ENCODE measurements around the gene TRIM71. TPM values are rescaled to one million over a fixed set of nuclear protein-coding genes. Genes with fewer than 3 reads are reported as not detected.

The TRIM71 gene
- total RNA-seq, 1 donor from 2014 or later = 17.2 TPM

- no peak for FAIRE-seq
- H3K4me1 Mint-ChIP-seq (ENCODE audit: low read depth, unreplicated experiment) = peaks cover 41% of the 10 kb centered on the region
- H3K27me3 Mint-ChIP-seq (ENCODE audit: low read depth, unreplicated experiment) = no peaks in the 10 kb centered on the region
Measured at GRCh38 chr3:32835049-32835371, 17.2 kb downstream of the TRIM71 start.

DNA sequence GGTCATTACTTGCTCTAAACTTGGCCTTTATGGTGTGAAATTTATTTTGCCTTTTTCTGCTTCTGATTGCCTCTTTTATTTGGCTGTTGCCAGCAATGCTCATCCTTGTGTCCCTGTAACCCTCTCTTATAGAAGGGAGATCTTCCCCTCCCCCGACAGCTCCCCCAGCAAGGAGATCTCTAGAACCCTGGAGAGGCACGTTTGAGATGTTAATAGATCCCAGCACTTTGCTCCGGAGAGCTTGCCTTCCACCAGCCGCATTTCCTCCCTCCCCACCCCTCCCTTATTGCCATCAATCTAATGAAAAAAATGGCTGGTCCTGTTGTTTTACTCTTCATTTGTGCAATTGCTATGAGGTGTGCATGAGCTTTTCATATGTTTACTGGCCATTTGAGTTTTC, 18.2 kb downstream of the TRIM71 start:
- Histone ChIP-seq H3K4me1 (ENCODE audit: insufficient read depth, low read length) (no peaks in the 10 kb centered on the region), H3K9me3 (ENCODE audit: insufficient read depth, low read depth, low read length) (no peaks in the 10 kb centered on the region), H4K20me1 (ENCODE audit: insufficient read depth, low read length) (no peaks in the 10 kb centered on the region), H2AFZ (ENCODE audit: low read depth, low read length) (no peak overlapping the region), H3K27ac (ENCODE audit: low read depth, low read length) (no peak overlapping the region), H3K9ac (ENCODE audit: low read length) (no peak overlapping the region), H3K27me3 (ENCODE audit: insufficient read depth, low read length) (peaks cover 26% of the 10 kb centered on the region), H3K4me2 (ENCODE audit: low read length) (no peak overlapping the region), H3K4me3 (ENCODE audit: insufficient read depth, low read depth, low read length) (no peak overlapping the region), H3K36me3 (ENCODE audit: insufficient read depth, low read length) (no peaks in the 10 kb centered on the region), H3K79me2 (ENCODE audit: insufficient read depth, low read length) (no peaks in the 10 kb centered on the region)
- H3K4me1 Mint-ChIP-seq (ENCODE audit: low read depth, unreplicated experiment) = peaks cover 50% of the 10 kb centered on the region
- H3K27ac Mint-ChIP-seq (ENCODE audit: unreplicated experiment) = peak overlapping the region; percentile 45
- no peaks in the 10 kb centered on the region for H3K36me3 Mint-ChIP-seq (ENCODE audit: low read depth, unreplicated experiment)
- DNase-seq (ENCODE audit: low read depth) (no peak), FAIRE-seq (no peak)
- no peaks in the 10 kb centered on the region for H3K27me3 Mint-ChIP-seq (ENCODE audit: low read depth, unreplicated experiment)
- H3K9me3 Mint-ChIP-seq (ENCODE audit: unreplicated experiment) = no peaks in the 10 kb centered on the region
- no peak overlapping the region for H3K4me3 Mint-ChIP-seq (ENCODE audit: unreplicated experiment)
- no peak for TF ChIP-seq EZH2 (IDR thresholded peaks at IDR 0.05; ENCODE audit: insufficient read depth, low read length)
- no peak for TF ChIP-seq CTCF (IDR thresholded peaks at IDR 0.05; ENCODE audit: insufficient read depth, low read depth, low read length)

More at GRCh38 chr3:32835049-32835371, 17.2 kb downstream of the TRIM71 start:
- DNase-seq (ENCODE audit: low read depth) = no peak
- TF ChIP-seq EZH2 (IDR thresholded peaks at IDR 0.05; ENCODE audit: insufficient read depth, low read length) = no peak
- TF ChIP-seq CTCF (IDR thresholded peaks at IDR 0.05; ENCODE audit: insufficient read depth, low read depth, low read length) = no peak
- H3K36me3 ChIP-seq (ENCODE audit: insufficient read depth, low read length) = no peaks in the 10 kb centered on the region
- no peak overlapping the region for H3K9ac ChIP-seq (ENCODE audit: low read length)
- peaks cover 26% of the 10 kb centered on the region for H3K27me3 ChIP-seq (ENCODE audit: insufficient read depth, low read length)
- no peak overlapping the region for H2AFZ ChIP-seq (ENCODE audit: low read depth, low read length)
- Mint-ChIP-seq H3K27ac (ENCODE audit: unreplicated experiment) (no peak overlapping the region), H3K36me3 (ENCODE audit: low read depth, unreplicated experiment) (no peaks in the 10 kb centered on the region), H3K9me3 (ENCODE audit: unreplicated experiment) (no peaks in the 10 kb centered on the region), H3K4me3 (ENCODE audit: unreplicated experiment) (no peak overlapping the region)
- no peak overlapping the region for H3K4me3 ChIP-seq (ENCODE audit: insufficient read depth, low read depth, low read length)
- no peaks in the 10 kb centered on the region for H4K20me1 ChIP-seq (ENCODE audit: insufficient read depth, low read length)
- H3K4me1 ChIP-seq (ENCODE audit: insufficient read depth, low read length) = no peaks in the 10 kb centered on the region
- H3K27ac ChIP-seq (ENCODE audit: low read depth, low read length) = no peak overlapping the region
- H3K79me2 ChIP-seq (ENCODE audit: insufficient read depth, low read length) = no peaks in the 10 kb centered on the region
- no peaks in the 10 kb centered on the region for H3K9me3 ChIP-seq (ENCODE audit: insufficient read depth, low read depth, low read length)
- no peak overlapping the region for H3K4me2 ChIP-seq (ENCODE audit: low read length)

GRCh38 chr3:32836601-32837000, 18.8 kb downstream of the TRIM71 start:
- FAIRE-seq (no peak), DNase-seq (ENCODE audit: low read depth) (no peak)
- H3K36me3 Mint-ChIP-seq (ENCODE audit: low read depth, unreplicated experiment) = no peaks in the 10 kb centered on the region
- Histone ChIP-seq H3K9ac (ENCODE audit: low read length) (no peak overlapping the region), H4K20me1 (ENCODE audit: insufficient read depth, low read length) (no peaks in the 10 kb centered on the region), H3K4me2 (ENCODE audit: low read length) (no peak overlapping the region), H3K9me3 (ENCODE audit: insufficient read depth, low read depth, low read length) (no peaks in the 10 kb centered on the region), H3K79me2 (ENCODE audit: insufficient read depth, low read length) (no peaks in the 10 kb centered on the region), H2AFZ (ENCODE audit: low read depth, low read length) (no peak overlapping the region), H3K27ac (ENCODE audit: low read depth, low read length) (no peak overlapping the region), H3K4me1 (ENCODE audit: insufficient read depth, low read length) (no peaks in the 10 kb centered on the region), H3K36me3 (ENCODE audit: insufficient read depth, low read length) (no peaks in the 10 kb centered on the region), H3K27me3 (ENCODE audit: insufficient read depth, low read length) (peaks cover 26% of the 10 kb centered on the region), H3K4me3 (ENCODE audit: insufficient read depth, low read depth, low read length) (no peak overlapping the region)
- H3K4me3 Mint-ChIP-seq (ENCODE audit: unreplicated experiment) = no peak overlapping the region
- no peaks in the 10 kb centered on the region for H3K27me3 Mint-ChIP-seq (ENCODE audit: low read depth, unreplicated experiment)
- TF ChIP-seq EZH2 (IDR thresholded peaks at IDR 0.05; ENCODE audit: insufficient read depth, low read length) (no peak), CTCF (IDR thresholded peaks at IDR 0.05; ENCODE audit: insufficient read depth, low read depth, low read length) (no peak)
- H3K27ac Mint-ChIP-seq (ENCODE audit: unreplicated experiment) = no peak overlapping the region
- H3K9me3 Mint-ChIP-seq (ENCODE audit: unreplicated experiment) = no peaks in the 10 kb centered on the region
- peaks cover 50% of the 10 kb centered on the region for H3K4me1 Mint-ChIP-seq (ENCODE audit: low read depth, unreplicated experiment)

Measured in astrocyte (in vitro differentiated cells and primary cell).